Ovary (tissue), 3 donors: ENCODE data around the gene NOS1.

ENCODE experiments used
- POLR2A ChIP-seq: fragments of 450-650 bp; IDR thresholded peaks from one replicate; pipeline ENCODE4 v1.6.1; 2017; ENCODE audit warnings: antibody characterized with exemption, mild to moderate bottlenecking, moderate library complexity
- TF ChIP-seq, protein P1 (sequence below), 3 donors: fragments of 450-650 bp in 2 of 3; fragments of 200-600 bp in 1 of 3; IDR thresholded peaks; one replicate each; pipeline versions ENCODE4 v1.5.1 to v1.8.0; 2016 to 2022; ENCODE audit warnings: antibody characterized with exemption in 3 of 3, mild to moderate bottlenecking in 1 of 3
- donor health status: DM: no; HTN: no; CAD: no.

DNA sequence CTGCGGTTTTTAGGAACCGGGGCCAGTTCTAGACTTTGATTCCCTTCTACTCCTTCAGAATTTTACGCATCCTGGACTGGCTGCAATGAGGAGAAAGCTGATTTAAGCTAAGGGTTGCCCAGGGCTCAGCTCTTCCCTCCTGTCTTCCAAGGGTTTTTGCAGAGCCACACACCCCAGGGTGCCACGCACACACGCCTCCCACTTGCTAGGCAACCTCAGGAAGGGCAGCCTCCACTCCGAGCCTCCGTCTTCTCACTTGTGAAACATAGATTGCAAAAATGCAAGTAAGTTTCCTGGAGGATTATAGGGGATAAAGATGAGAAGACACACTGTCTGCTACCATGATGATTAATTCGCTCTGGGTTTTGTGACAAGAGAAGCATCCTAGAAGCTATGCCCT, 31.7 kb downstream of the NOS1 start:
- TF ChIP-seq, protein P1, sequence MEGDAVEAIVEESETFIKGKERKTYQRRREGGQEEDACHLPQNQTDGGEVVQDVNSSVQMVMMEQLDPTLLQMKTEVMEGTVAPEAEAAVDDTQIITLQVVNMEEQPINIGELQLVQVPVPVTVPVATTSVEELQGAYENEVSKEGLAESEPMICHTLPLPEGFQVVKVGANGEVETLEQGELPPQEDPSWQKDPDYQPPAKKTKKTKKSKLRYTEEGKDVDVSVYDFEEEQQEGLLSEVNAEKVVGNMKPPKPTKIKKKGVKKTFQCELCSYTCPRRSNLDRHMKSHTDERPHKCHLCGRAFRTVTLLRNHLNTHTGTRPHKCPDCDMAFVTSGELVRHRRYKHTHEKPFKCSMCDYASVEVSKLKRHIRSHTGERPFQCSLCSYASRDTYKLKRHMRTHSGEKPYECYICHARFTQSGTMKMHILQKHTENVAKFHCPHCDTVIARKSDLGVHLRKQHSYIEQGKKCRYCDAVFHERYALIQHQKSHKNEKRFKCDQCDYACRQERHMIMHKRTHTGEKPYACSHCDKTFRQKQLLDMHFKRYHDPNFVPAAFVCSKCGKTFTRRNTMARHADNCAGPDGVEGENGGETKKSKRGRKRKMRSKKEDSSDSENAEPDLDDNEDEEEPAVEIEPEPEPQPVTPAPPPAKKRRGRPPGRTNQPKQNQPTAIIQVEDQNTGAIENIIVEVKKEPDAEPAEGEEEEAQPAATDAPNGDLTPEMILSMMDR (IDR thresholded peaks at IDR 0.05) = no peak
- no peak for TF ChIP-seq POLR2A
